Measurements from ENCODE around the gene SLC26A11.
A peak's percentile ranks its signal among the peaks of the same experiment; 100 is the strongest.

SLC26A11 gene

DNA sequence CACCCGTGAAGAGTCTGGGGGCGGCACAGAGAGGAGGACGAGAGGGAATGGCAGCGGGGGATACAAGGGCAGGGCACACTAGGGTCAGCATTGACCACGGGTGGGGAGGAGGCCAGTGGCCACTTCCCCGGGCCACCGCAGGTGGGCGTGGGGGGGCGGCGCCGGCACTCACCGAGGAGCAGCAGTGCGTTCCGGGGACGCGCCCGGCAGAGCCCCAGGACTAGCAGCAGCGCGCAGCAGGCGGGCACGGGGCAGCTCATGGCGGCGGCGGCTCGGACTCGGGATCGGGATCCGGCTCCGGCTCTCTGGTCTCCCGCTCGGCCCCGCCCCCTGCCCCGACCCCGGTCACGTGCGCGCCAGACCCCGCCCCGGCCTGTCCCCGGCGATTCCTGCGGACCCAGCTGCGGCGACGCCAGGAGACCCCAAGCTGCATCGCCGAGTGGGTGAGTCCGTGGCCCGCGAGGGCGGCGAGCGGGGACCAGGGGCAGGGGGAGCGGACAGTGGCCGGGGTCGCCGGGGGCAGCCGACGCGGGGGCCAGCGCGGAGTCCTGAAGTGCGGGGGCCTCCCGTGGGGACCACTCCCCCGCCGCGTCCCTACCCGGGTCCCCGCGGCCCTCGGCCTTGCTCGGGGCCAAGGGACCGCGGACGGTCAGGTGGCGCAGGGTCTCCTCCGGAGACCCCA, at the start of gene SLC26A11, which contains the start of gene SGSH:
SLC26A11 (plus strand) TSS at position 374 of the 682 bp plus-strand sequence. CDS start 1,134 bp downstream, outside the sequence.
SGSH (minus strand) TSS at position 280 of the 682 bp plus-strand sequence; CDS start at position 260, 20 bp downstream.
- peak; percentile 59 for DNase-seq

- no peak for DNase-seq
Observed at GRCh38 chr17:80171681-80172080, 48.5 kb upstream of the SLC26A11 start.

DNA sequence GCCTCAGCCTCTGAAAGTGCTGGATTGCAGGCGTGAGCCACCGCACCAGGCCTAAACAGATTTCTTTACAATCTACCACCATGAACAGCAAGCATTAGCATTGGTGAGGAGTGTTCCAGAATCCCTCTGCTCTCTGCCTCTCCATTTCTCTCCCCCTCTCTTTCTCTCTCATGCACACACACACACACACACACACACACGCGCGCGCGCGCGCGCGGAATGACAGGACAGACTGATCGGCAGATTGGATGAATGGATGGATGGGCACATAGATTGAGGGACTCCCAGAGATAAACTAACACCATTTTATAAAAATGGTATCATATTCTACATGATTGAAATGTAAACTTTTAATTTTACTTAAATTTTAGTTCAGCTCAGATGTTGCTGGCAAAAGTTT, 47.1 kb upstream of the SLC26A11 start:
- no peak for DNase-seq

DNA sequence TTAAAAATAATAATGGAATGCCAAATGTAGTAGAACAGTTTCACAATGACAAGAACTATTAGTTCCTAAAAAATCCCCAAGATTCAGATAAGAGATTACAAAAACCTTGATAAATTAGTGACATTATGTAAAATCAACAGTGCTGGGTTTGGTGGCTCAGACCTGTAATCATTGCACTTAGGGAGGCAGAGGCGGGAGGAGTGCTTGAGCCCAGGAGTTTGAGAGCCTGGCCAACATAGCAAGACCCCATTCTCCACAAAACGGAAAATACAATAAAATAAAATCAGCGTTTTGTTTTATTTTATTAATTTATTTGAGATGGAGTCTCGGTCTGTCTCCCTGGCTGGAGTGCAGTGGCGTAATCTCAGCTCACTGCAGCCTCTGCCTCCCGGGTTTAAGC, 46.3 kb upstream of the SLC26A11 start:
- DNase-seq, result no peak

DNA sequence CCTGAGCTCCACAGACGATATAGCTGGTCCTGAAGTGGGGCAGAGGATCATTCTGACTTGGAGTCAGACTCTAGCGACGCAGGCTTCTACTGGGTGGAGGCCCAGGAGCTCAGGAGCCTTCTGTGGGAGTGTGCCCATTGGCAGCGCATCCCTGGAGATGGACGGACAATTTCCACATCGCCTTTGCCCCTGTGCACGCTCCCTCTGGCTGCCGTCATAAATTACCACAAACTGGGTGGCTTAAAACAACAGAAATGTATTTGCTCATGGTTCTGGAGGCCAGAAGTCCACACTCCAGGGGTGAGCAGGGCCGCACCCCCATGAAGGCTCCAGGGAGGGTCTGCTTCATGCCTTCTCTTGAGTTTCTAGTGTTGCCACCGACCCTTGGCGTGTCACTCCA, 43.5 kb upstream of the SLC26A11 start:
- no peak for DNase-seq

GRCh38 chr17:80177986-80178595, 42.1 kb upstream of the SLC26A11 start:
- DNase-seq, result no peak

- no peak for DNase-seq
Observed at GRCh38 chr17:80180192-80180591, 40.0 kb upstream of the SLC26A11 start.

DNA sequence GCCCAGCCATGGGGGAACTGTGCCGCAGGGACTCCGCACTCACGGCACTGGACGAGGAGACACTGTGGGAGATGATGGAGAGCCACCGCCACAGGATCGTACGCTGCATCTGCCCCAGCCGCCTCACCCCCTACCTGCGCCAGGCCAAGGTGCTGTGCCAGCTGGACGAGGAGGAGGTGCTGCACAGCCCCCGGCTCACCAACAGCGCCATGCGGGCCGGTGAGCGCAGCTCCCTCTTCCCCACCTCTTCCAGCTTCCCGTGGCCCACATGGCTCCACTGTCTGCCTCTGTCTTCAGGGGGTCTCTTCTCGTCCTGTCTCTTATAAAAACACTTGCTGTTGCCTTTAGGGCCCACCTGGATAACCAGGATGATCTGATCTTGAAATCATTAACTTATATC, 38.8 kb upstream of the SLC26A11 start:
- no peak for DNase-seq

GRCh38 chr17:80182118-80182844, 37.9 kb upstream of the SLC26A11 start:
- DNase-seq, result no peak

GRCh38 chr17:80182845-80183223, 37.4 kb upstream of the SLC26A11 start:
- no peak for DNase-seq

- no peak for DNase-seq
Observed at GRCh38 chr17:80183581-80184422, 36.4 kb upstream of the SLC26A11 start.

DNA sequence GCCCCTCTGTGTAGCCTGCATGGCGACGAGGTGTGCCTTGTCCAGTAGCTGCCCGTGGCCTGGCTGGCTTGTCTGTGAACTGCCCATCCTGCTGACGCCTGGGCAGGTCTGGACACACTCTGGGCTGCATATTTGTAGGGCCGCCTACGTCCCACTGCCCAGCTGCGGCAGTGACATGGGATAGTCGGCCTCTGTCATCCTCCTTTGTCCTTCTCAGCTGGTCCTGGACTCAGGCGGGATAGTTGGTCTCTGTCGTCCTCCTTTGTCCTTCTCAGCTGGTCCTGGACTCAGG, 35.9 kb upstream of the SLC26A11 start:
- DNase-seq, result no peak

- DNase-seq, result no peak
Observed at GRCh38 chr17:80185968-80186367, 34.3 kb upstream of the SLC26A11 start.

DNA sequence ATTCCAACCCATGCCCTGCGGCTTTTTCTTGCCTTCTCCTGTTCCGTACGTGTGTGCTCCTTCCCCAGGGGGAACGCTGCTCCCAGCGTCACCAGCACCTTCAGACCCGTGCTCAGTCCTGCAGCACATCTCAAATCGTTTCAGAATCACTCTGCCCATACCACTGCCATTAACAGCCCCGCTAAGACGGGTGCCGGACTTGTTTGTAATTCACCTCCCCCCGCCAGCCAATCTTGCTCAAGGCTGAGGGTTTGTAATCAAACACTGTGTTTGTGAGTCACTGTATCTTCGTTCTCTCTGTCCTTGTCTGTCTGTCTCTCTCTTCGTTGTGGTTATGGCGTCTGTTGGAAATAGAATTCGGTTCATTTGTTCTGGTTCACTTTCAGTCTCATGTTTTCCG, 33.1 kb upstream of the SLC26A11 start:
- no peak for DNase-seq

DNA sequence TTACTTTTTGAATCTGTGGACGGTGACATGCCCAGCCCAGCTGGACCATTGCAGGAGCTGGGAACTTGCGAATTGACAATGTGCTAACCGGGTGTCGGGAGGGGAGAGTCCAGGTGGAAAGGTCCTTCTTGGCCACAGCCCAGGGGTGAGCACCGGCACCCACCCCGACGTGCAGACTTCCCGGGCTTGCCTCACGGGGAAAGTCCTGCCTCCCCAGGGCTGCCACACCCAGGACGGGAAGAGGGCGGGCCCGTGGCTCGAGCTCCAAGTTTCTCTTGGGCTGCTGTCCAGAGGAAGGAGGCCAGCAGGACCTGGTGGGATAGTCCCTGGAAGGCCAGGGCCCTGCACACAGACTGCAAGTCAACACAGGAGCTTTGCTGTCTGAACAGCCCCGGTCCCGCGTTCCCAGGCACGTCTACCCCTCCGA, 32.7 kb upstream of the SLC26A11 start:
- no peak for DNase-seq

DNA sequence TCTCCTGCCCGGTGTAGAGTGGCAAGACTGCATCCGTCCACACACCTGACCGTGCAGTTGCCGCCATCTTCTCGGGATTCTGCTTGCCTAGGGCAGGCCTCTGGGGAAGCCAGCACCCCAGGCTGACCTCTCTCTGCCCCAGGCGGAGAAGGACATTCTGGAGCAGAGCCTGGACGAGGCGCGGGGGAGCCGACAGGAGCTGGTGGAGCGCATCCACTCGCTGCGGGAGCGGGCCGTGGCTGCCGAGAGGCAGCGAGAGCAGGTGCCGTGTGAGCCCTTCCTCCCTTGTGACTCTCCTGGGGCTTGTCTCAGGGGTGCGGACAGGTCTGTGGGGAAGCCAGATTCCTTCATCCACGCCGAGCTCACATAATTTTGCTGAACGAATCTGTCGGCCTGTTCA, 30.6 kb upstream of the SLC26A11 start:
- DNase-seq, result no peak

DNA sequence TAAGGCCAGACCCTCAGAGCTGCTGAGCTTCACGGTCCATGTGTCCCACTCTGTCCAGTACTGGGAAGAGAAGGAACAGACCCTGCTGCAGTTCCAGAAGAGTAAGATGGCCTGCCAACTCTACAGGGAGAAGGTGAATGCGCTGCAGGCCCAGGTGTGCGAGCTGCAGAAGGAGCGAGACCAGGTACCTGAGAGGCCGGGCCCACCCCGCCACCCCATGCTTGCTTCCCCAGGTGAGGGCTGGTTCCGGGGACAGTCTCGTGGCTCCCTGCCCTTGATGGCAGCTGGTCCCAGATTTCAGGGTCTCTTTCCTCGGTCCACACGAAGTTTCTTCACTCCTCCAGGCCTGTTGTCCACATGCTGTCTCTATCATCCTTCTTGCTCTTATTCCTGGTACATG, 29.5 kb upstream of the SLC26A11 start:
- no peak for DNase-seq

DNA sequence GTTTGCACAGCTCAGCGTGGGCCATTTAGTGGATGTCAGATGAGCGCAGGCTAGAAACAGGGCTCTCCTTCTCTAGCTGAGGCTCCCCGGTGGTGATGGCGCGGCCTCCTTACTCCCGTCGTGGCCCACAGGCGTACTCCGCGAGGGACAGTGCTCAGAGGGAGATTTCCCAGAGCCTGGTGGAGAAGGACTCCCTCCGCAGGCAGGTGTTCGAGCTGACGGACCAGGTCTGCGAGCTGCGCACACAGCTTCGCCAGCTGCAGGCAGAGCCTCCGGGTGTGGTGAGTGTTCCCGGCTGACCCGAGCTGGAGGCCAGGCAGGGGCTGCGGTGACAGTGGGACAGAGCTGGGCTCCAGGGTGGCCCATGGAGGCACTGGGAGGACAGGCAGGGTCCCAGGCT, 29.0 kb upstream of the SLC26A11 start:
- DNase-seq, result no peak

DNA sequence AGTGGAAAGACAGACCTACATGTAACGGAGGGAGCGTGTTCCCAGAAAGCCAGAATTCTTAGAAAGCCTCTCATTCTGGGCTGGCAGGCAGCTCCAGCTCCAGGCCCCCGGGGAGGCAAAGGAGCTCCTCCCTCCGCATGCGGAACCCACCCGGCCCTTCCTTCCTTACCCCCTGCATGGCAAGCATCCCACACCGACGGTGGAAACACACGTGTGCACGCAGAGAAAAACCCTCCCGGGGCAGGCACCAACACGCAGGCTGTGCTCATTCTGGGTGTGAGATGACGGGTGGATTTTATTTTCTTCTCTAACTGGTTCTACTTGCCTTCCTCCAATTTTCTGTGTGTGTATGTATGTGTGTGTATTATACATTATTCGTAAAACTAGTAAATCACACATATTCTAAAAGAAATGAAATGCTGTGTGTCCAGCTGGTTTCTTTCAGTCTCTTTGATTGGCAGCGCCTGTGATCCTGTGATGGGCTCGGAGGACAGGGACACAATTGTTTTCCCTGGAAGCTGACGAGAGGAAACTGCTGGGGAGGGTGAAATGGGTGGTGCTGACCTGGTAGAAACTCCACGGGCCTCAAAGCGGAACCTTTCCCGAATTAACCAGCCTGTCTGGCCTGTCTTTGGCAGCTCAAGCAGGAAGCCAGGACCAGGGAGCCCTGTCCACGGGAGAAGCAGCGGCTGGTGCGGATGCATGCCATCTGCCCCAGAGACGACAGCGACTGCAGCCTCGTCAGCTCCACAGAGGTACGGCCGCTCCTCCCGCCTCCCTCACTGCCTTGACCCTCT, 28.2 kb upstream of the SLC26A11 start:
- DNase-seq, result no peak

DNA sequence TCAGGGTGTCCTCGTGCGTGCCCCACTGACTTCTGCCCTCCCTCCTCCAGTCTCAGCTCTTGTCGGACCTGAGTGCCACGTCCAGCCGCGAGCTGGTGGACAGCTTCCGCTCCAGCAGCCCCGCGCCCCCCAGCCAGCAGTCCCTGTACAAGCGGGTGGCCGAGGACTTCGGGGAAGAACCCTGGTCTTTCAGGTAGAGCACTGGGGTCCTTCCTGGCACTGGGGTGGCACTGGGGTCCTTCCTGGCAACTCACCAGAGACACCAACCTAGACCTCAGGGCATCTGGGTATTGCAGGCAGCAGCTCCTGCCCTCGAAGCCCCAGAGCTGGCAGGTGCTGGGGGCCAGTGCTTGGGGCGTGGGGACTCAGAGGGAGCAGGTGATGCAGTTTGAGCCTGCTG, 25.1 kb upstream of the SLC26A11 start:
- no peak for DNase-seq

GRCh38 chr17:80195671-80196529, 24.3 kb upstream of the SLC26A11 start:
- DNase-seq, result peak; percentile 38
